AG09309 (cell line): ENCODE measurements around the gene SHKBP1.
"Not testable (repeated sequence)": the region's sequence is repeated elsewhere in the genome, so short reads cannot be mapped to it uniquely, and the experiment has no call there.

Experiments
- DNase-seq: peaks from one replicate; pipeline ENCODE4 v3.0.0-alpha.2; 2010; ENCODE audit warnings: low read depth
- H3K4me3 ChIP-seq: 2 replicates; pipeline ENCODE4 v1.5.1; 2011; ENCODE audit warnings: mild to moderate bottlenecking, low read depth, low read length, moderate library complexity; ENCODE audit not compliant: control insufficient read depth
- TF ChIP-seq, protein P1 (sequence below): IDR thresholded peaks from 2 replicates; pipeline ENCODE4 v1.5.1; 2011; ENCODE audit warnings: mild to moderate bottlenecking, low read depth, low read length, inconsistent platforms; ENCODE audit not compliant: insufficient read depth, control insufficient read depth; ENCODE audit errors: missing control alignments

Gene SHKBP1

DNA sequence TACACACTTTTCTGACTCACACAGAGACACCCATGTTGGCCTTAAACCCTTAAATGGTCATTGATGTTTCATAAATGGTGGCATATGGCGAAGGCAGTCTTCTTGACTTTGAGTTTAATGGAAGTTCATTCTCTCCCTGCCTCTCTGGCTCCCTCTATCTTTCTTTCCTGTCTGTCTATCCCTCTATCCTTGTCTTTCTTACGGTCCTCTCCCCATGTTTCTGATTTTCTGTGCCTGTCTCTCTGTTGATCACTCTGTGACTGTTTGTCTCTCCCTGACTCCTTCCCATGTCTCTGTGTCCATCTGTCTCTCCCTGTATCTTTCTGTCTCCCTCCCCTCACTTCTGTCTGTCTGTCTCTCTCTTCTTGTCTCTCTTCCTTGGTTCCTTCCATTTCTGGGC is 43.2 kb upstream of the SHKBP1 start:
- no peak for DNase-seq
- H3K4me3 ChIP-seq: no peak overlapping the region
- TF ChIP-seq, protein P1, sequence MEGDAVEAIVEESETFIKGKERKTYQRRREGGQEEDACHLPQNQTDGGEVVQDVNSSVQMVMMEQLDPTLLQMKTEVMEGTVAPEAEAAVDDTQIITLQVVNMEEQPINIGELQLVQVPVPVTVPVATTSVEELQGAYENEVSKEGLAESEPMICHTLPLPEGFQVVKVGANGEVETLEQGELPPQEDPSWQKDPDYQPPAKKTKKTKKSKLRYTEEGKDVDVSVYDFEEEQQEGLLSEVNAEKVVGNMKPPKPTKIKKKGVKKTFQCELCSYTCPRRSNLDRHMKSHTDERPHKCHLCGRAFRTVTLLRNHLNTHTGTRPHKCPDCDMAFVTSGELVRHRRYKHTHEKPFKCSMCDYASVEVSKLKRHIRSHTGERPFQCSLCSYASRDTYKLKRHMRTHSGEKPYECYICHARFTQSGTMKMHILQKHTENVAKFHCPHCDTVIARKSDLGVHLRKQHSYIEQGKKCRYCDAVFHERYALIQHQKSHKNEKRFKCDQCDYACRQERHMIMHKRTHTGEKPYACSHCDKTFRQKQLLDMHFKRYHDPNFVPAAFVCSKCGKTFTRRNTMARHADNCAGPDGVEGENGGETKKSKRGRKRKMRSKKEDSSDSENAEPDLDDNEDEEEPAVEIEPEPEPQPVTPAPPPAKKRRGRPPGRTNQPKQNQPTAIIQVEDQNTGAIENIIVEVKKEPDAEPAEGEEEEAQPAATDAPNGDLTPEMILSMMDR: peak; percentile 41

DNA sequence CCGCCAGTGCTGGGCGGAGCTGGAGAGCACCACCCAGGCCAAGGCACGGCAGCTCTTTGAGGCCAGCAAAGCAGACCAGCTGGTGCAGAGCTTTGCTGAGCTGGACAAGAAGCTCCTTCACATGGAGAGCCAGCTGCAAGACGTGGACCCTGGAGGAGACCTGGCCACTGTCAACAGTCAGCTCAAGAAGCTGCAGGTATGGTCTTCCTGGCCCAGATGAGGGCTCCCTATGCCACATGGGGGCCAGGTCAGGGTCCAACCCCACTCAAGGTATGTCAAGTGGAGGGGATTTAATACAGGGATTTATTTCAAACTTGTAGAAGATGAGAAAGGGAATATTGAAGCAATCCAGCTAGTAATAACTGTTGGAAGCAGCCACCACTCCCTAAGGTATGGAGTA is 42.5 kb upstream of the SHKBP1 start:
- no peak overlapping the region for H3K4me3 ChIP-seq
- TF ChIP-seq, protein P1: no peak
- DNase-seq: no peak

DNA sequence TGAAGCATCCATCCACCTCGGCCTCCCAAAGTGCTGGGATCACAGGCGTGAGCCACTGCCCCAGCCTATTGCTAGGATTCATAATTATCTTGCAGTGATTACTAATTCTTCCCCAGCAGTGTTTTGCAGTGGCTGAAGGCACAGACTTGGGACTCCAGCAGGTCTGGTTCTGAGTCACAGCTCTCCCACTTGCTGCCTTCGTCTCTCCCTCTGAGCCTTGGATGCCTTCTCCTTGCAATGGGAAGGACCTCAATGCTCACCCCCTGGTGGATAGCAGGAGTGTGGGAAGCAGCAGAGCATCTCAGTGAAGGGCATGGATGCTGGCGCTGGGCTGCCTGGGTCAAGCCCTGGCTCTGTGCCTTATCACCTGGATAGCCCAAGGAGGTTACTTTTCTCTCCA is 37.6 kb upstream of the SHKBP1 start:
- no peak overlapping the region for H3K4me3 ChIP-seq
- no peak for DNase-seq
- TF ChIP-seq, protein P1: no peak

DNA sequence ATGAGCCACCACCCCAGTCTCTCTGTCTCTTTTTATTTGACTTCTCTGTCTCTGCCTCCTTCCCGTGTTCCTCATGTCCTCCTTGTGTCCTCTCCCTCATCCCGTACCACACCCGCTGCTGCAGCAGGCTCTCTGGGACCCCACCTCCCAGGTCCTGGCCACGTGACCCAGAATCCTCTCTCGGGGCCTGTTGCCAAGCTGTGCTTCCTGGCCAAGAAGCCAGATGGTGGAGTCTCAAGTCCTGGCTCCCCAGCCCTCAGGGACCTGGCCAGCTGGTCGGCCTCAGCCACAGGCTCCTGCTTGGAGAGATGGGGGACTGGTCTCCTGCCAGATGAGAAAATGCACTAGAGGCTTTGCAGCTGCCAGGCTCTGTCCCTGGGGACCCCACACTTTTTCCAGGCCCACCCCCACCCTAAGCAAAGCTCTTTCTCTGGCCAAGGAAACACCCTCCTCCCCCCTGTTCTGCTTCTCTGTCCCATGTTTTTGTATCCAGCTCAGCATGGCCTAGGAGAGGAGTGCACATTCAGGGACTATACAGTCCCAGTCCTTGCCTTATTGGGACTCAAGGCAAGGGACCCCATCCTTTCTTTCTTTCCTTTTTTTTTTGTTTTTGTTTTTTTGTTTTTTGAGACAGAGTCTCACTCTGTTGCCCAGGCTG is 34.3 kb upstream of the SHKBP1 start:
- DNase-seq: no peak
- H3K4me3 ChIP-seq: no peak overlapping the region
- TF ChIP-seq, protein P1: no peak

DNA sequence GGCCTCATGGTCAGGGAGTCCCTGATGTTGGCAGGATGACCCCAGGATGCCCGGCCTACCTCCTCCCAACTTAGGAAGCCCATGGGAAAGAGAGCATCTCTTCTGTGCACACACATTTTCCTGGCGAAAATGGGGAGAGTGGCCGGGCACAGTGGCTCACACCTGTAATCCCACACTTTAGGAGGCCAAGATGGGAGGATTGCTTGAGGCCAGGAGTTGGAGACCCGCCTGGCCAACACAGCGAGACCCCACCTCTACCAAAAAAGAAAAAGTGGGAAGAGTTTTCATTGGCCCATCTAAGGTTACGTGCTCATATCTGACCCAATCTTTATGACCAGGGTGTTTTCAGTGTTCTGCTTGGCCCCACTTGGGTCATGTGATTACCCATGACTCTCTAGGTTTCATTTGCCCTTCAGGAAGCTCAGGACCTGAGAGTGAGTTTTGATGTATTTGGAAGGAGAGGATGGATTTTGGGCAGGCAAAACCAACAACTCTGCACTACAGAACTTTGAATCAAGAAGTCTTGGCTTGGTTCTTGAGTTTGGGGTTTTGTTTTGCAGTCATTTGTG is 33.6 kb upstream of the SHKBP1 start:
- TF ChIP-seq, protein P1: no peak
- no peak overlapping the region for H3K4me3 ChIP-seq
- no peak for DNase-seq

DNA sequence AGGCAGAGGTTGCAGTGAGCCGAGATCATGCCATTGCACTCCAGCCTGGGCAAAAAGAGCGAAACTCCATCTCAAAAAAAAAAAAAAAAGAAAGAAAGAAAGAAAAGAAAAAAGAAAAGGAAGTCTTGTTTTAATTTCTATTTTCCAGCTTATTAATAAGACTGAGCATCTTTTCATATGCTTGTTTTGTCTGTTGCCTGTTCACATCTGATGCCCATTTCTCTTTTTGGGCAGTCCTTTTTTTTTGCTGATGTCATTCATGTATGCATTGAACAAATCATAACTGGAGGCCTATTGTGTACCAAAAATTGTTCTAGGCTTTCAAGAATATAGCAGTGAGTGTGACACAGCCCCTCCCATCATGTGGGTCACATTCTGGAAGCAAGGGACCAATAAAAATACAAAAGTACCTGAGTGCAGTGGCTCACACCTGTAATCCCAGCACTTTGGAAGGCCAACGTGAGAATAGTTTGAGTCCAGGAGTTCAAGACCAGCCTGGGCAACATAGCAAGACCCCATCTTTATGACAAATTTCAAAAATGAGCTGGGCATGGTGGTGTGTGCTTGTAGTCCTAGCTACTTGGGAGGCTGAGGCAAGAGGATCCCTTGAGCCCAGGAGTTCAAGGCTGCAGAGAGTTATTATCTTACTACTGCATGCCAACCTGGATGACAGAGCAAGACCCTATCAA is 30.4 kb upstream of the SHKBP1 start:
- not testable (repeated sequence) for DNase-seq, H3K4me3 ChIP-seq

DNA sequence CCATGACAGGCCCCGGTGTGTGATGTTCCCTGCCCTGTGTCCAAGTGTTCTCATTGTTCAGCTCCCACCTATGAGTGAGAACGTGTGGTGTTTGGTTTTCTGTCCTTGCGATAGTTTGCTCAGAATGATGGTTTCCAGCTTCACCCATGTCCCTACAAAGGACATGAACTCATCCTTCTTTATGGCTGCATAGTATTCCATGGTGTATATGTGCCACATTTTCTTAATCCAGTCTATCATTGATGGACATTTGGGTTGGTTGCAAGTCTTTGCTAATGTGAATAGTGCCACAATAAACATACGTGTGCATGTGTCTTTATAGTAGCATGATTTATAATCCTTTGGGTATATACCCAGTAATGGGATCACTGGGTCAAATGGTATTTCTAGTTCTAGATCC is 29.5 kb upstream of the SHKBP1 start:
- not testable (repeated sequence) for H3K4me3 ChIP-seq

More for the DNA sequence above, 29.5 kb upstream of the SHKBP1 start:
- not testable (repeated sequence) for DNase-seq
